Kidney epithelial cell (primary cell): ENCODE measurements around the gene AFF2. TPM values are rescaled to one million over a fixed set of nuclear protein-coding genes. Genes with fewer than 3 reads are reported as not detected.
A peak's percentile ranks its signal among the peaks of the same experiment; 100 is the strongest.

ENCODE experiments used
- DNase-seq: peaks from one replicate; pipeline ENCODE4 v3.0.0-alpha.2; 2010; ENCODE audit warnings: low read depth
- H3K27me3 ChIP-seq: 2 replicates; pipeline ENCODE4 v1.6.0; 2011; ENCODE audit warnings: low read length; ENCODE audit not compliant: control insufficient read depth, insufficient read depth
- H3K36me3 ChIP-seq: 2 replicates; pipeline ENCODE4 v1.5.1; 2011; ENCODE audit warnings: low read length; ENCODE audit not compliant: control insufficient read depth, insufficient read depth
- H3K4me3 ChIP-seq: 2 replicates; pipeline ENCODE4 v1.5.1; 2011; ENCODE audit warnings: low read depth, mild to moderate bottlenecking, control low read depth, low read length
- CTCF ChIP-seq: IDR thresholded peaks from 2 replicates; pipeline ENCODE4 v1.5.1; 2011; ENCODE audit warnings: mild to moderate bottlenecking, moderate library complexity, low read length, control low read depth, inconsistent platforms; ENCODE audit not compliant: insufficient read depth, poor library complexity, severe bottlenecking
- total RNA-seq: library from RNA; depleted of rRNA; stranded (reverse); fragments of >200 nt; gene quantifications from 2 replicates; pipeline ENCODE4 v1.2.3, GENCODE V29; 2015

AFF2 gene
- total RNA-seq, 1 donor from 2014 or later: 1.3 TPM

- TF ChIP-seq CTCF: no peak
- Histone ChIP-seq H3K4me3 (no peak overlapping the region), H3K36me3 (no peaks in the 10 kb centered on the region), H3K27me3 (no peaks in the 10 kb centered on the region)
- no peak for DNase-seq
Measured at GRCh38 chrX:148522006-148522405, 21.6 kb downstream of the AFF2 start.

GRCh38 chrX:148523303-148524080 lies 23.1 kb downstream of the AFF2 start:
- no peaks in the 10 kb centered on the region for H3K27me3 ChIP-seq
- H3K4me3 ChIP-seq: no peak overlapping the region
- H3K36me3 ChIP-seq: no peaks in the 10 kb centered on the region
- no peak for DNase-seq
- TF ChIP-seq CTCF: no peak

GRCh38 chrX:148530464-148531077 lies 30.2 kb downstream of the AFF2 start:
- Histone ChIP-seq H3K36me3 (no peaks in the 10 kb centered on the region), H3K4me3 (no peak overlapping the region), H3K27me3 (no peaks in the 10 kb centered on the region)
- peak; percentile 74 for TF ChIP-seq CTCF
- DNase-seq: no peak

- H3K36me3 ChIP-seq: no peaks in the 10 kb centered on the region
- no peak for DNase-seq
- no peak overlapping the region for H3K4me3 ChIP-seq
- no peak for TF ChIP-seq CTCF
- no peaks in the 10 kb centered on the region for H3K27me3 ChIP-seq
Measured at GRCh38 chrX:148534291-148534690, 33.9 kb downstream of the AFF2 start.

- TF ChIP-seq CTCF: no peak
- H3K27me3 ChIP-seq: no peaks in the 10 kb centered on the region
- H3K36me3 ChIP-seq: no peaks in the 10 kb centered on the region
- no peak for DNase-seq
- no peak overlapping the region for H3K4me3 ChIP-seq
Measured at GRCh38 chrX:148535639-148536038, 35.2 kb downstream of the AFF2 start.

GRCh38 chrX:148536961-148537360 lies 36.5 kb downstream of the AFF2 start:
- H3K36me3 ChIP-seq: no peaks in the 10 kb centered on the region
- DNase-seq: no peak
- no peak for TF ChIP-seq CTCF

More at GRCh38 chrX:148536961-148537360, 36.5 kb downstream of the AFF2 start:
- Histone ChIP-seq H3K27me3 (no peaks in the 10 kb centered on the region), H3K4me3 (no peak overlapping the region)
